ENCODE data around the gene LRRFIP1. TPM values are rescaled to one million over a fixed set of nuclear protein-coding genes. Genes with fewer than 3 reads are reported as not detected.

Gene LRRFIP1
- 18.6 and 35.4 TPM in 2 replicates for total RNA-seq

DNA sequence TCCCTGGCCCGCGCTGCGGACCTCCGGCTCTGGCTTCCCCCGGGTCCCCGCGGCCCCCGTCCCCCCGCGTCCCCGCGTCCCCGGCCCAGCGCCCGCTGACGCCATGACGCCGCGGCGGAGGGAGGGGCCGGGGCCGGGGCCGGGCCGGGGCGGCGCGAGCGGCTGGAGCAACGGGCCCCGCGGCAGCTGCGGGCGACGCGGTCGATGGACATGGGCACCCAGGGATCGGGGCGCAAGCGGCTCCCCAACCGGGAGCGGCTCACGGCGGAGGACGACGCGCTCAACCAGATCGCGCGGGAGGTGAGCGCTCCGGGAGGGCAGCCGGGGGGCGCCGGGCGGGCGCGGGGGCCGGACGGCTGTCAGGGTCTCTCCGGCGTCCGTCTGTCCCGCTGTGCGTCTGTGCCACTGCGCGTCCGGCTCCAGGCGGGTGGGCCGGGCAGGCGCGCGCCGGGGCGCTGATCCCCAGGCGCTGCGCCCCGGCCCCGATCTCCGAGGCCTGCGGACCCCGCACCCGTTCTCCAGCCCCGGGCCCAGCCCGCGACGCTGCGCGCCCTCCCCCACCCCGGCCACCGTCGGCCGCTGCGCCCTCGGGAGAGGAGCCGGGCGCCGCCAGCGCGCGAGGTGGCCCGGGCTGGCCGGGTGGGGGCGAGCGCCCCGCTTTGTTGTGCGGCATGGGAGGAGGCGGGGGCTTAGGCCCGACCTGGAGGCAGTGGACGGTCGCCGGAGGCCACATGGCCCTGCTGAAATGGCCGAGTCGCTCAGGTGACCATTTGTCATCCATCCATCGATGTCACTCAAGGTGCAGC, at the start of gene LRRFIP1:
Gene LRRFIP1, plus strand, starts transcription at position 147 of the 806 bp plus-strand sequence. Its CDS starts 58 bp downstream, at position 205.

DNA sequence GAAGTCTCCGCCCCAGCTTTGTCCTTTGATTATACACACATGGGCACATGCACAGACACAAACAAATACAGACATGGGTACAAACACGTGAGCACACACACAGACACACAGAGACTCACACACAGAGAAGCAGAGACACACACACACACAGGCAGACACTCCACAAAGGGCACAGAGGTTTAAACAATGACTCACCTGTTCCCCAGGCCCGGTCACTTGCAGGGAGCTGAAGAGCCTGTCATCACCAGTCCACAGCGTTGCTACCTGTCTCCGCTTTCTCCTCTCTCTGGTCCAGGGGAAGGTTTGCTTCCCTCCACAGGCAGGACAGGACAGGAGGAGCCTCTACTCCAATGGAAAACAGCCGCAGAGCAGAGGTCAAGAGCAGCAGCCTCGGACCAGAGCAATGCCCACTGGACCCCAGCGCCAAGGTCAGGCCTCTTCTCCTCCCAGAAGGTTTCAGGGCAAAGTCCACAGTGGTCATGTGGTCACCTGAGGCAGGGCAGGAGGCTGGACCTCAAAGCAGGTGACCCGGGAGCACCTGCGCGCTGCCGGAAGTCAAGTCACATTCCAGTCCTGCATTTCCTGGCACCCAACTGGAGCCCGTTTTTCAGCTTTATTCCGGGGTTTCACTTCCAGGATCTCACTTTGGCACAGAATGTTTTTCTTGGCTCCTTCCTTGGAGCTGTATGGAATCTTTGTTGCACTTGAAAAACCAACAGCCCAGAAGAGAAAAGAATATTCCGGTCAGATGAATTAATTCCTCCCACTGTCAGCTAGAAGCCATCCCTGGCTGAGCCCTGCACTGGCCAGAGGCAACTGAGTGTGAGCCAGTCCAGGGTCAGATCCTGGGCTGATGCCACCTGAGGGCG, 36.9 kb upstream of the LRRFIP1 start, which contains the start of gene RAB17:
Gene RAB17, minus strand, starts transcription at position 463 of the 869 bp plus-strand sequence. CDS start 4,580 bp downstream, outside the sequence.

DNA sequence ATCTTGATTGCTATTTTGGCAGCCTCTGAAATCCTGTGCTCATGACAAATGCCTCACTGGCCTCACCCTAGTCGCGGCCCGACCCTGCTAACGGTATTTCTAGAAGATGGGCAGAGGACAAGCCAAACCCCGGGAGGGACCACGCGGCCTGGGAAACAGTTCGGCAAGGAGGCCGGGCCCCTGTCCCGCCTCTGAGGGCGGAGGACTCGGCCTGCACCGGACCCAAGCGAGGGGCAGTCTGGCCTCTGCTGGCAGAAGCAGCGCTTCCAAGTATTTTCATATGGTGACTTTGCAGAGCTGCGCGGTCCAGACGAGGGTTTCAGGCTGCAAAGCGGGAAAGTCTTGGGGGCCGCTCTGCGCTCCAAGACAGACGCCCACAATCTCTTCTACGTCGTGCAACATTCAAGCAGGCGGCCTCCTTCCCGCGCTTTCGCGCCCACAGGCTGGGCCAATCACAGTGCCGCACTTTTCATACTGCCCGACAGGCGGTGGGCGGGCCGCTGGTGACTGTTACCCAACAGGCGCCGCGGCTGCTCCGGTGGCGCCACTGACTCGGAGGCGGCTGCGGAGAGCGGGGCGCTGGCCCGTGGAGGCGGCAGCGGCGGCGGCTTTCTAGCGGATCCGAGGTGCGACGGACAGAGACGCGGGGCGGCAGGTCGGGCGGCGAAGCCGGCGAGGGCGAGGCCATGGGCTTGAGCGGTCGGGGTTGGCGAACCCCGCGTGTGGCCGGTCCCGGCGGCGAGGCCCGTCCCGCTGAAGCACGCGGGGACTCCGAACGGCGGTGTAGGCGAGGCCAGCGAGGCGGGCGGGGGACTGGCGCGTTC, 171.1 kb downstream of the LRRFIP1 start, which contains the start of gene RBM44:
Gene RBM44, plus strand, starts transcription at position 544 of the 824 bp plus-strand sequence. CDS start 14,831 bp downstream, outside the sequence.

Other genes starting within 250 kb of the LRRFIP1 start
- 1,213 and 2,045 TPM in 2 replicates for gene COL6A3, start 213.4 kb upstream of the LRRFIP1 start, total RNA-seq
- 9.6 and 47.4 TPM in 2 replicates for gene MLPH, start 140.3 kb upstream of the LRRFIP1 start, total RNA-seq
- not detected in 2 replicates for gene PRLH, start 61.0 kb upstream of the LRRFIP1 start, total RNA-seq
- gene RAB17, start 36.9 kb upstream of the LRRFIP1 start, total RNA-seq = not detected in 2 replicates
- 0.08 TPM in 1 of 2 replicates, not detected in the other for gene RBM44, start 171.2 kb downstream of the LRRFIP1 start, total RNA-seq
- gene RAMP1, start 232.0 kb downstream of the LRRFIP1 start, total RNA-seq = 21.7 and 43.8 TPM in 2 replicates